ENCODE measurements around the gene P2RY6.

DNA sequence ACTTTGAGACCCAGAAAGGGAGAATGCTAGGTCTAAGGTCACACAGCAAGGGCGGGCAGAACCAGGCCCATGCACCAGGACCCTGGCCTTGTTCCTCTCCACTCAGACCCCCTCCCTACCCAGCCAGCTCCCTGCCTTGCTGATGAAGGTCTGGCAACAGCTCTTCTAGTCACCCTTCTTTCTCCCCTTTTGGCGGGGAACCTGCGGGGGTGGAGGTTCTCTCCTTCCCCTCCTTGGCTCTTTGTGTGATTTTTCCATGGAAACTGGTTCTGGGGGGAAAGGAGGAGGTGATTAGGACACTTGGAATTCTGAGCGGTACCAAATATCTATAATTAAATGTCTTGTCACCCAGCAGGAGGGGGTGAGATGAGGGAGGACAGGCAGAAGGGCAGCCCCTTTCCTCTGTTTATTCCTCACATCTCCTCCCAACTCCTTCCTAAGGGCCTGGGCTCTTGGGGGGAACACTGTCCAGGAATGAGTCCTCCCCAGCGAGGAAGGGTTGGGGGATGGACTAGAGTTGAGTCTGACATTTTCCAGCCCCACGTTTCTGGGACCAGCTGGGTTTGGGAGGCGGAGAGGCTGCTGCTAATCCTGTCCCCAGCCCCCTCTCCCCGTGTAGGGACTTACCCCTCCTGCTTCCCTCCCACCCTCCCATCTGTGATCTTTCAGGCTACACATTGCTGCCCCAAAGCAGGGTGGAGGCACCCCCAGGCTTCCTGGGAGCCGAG is 43.3 kb downstream of the P2RY6 start:
- TF ChIP-seq CTCF (conservative IDR thresholded peaks at IDR 0.05) = no peak
- no peak for TF ChIP-seq ZFX (IDR thresholded peaks at IDR 0.05)
